HEK293 (cell line): Measurements from ENCODE around the gene KCNJ11.

Experiments
- EGR2 ChIP-seq: fragments of 450-650 bp; formaldehyde crosslinking; IDR thresholded peaks from 2 replicates; pipeline ENCODE4 v1.5.1; 2016; ENCODE audit warnings: low read depth, missing biosample characterization, missing genetic modification characterization
- GFI1B ChIP-seq: fragments of 450-650 bp; formaldehyde crosslinking; IDR thresholded peaks from 2 replicates; pipeline ENCODE4 v1.5.1; 2016; ENCODE audit warnings: missing biosample characterization, missing genetic modification characterization
- GLIS1 ChIP-seq: fragments of 450-650 bp; formaldehyde crosslinking; IDR thresholded peaks from 2 replicates; pipeline ENCODE4 v1.5.1; 2016; ENCODE audit warnings: missing biosample characterization, missing genetic modification characterization
- GLIS2 ChIP-seq: fragments of 450-650 bp; formaldehyde crosslinking; IDR thresholded peaks from 2 replicates; pipeline ENCODE4 v1.5.1; 2016; ENCODE audit warnings: missing biosample characterization, missing genetic modification characterization
- PRDM1 ChIP-seq: fragments of 450-650 bp; formaldehyde crosslinking; IDR thresholded peaks from 2 replicates; pipeline ENCODE4; 2016; ENCODE audit warnings: missing biosample characterization, missing genetic modification characterization
- SP7 ChIP-seq: fragments of 450-650 bp; formaldehyde crosslinking; IDR thresholded peaks from 2 replicates; pipeline ENCODE4 v1.5.1; 2016; ENCODE audit warnings: missing biosample characterization, missing genetic modification characterization
- ZNF121 ChIP-seq: fragments of 450-650 bp; formaldehyde crosslinking; IDR thresholded peaks from 2 replicates; pipeline ENCODE4 v1.5.1; 2016; ENCODE audit warnings: missing biosample characterization, missing genetic modification characterization
- ZNF138 ChIP-seq: fragments of 450-650 bp; formaldehyde crosslinking; IDR thresholded peaks from 2 replicates; pipeline ENCODE4 v1.5.1; 2016; ENCODE audit warnings: missing biosample characterization, missing genetic modification characterization, borderline replicate concordance
- ZNF157 ChIP-seq: fragments of 450-650 bp; formaldehyde crosslinking; IDR thresholded peaks from 2 replicates; pipeline ENCODE4 v1.5.1; 2016; ENCODE audit warnings: missing biosample characterization, missing genetic modification characterization
- ZNF174 ChIP-seq: fragments of 450-650 bp; formaldehyde crosslinking; IDR thresholded peaks from 2 replicates; pipeline ENCODE4 v1.5.0; 2017; ENCODE audit warnings: missing biosample characterization, mild to moderate bottlenecking, missing genetic modification characterization
- ZNF214 ChIP-seq: fragments of 450-650 bp; formaldehyde crosslinking; IDR thresholded peaks from 2 replicates; pipeline ENCODE4 v1.5.1; 2017; ENCODE audit warnings: missing biosample characterization, mild to moderate bottlenecking, missing genetic modification characterization, borderline replicate concordance
- ZNF335 ChIP-seq: fragments of 450-650 bp; formaldehyde crosslinking; conservative IDR thresholded peaks from 2 replicates; pipeline ENCODE4 v1.5.1; 2016; ENCODE audit warnings: missing biosample characterization, missing genetic modification characterization
- ZNF610 ChIP-seq: fragments of 450-650 bp; formaldehyde crosslinking; IDR thresholded peaks from 2 replicates; pipeline ENCODE4 v1.5.1; 2016; ENCODE audit warnings: missing biosample characterization, missing genetic modification characterization, borderline replicate concordance
- ZNF624 ChIP-seq: fragments of 450-650 bp; formaldehyde crosslinking; IDR thresholded peaks from 2 replicates; pipeline ENCODE4 v1.5.1; 2017; ENCODE audit warnings: missing biosample characterization, missing genetic modification characterization
- ZNF629 ChIP-seq: fragments of 450-650 bp; formaldehyde crosslinking; IDR thresholded peaks from 2 replicates; pipeline ENCODE4 v1.5.1; 2017; ENCODE audit warnings: missing biosample characterization, missing genetic modification characterization
- ZNF660 ChIP-seq: fragments of 450-650 bp; IDR thresholded peaks from 2 replicates; pipeline ENCODE4 v1.5.1; 2018; ENCODE audit warnings: missing biosample characterization, mild to moderate bottlenecking, missing genetic modification characterization
- ZNF707 ChIP-seq: fragments of 450-650 bp; formaldehyde crosslinking; IDR thresholded peaks from 2 replicates; pipeline ENCODE4 v1.5.1; 2016; ENCODE audit warnings: missing biosample characterization, missing genetic modification characterization
- ZSCAN30 ChIP-seq: fragments of 450-650 bp; IDR thresholded peaks from 2 replicates; pipeline ENCODE4 v1.5.1; 2018; ENCODE audit warnings: missing biosample characterization, mild to moderate bottlenecking, missing genetic modification characterization, moderate library complexity
- ZXDB ChIP-seq: fragments of 450-650 bp; formaldehyde crosslinking; IDR thresholded peaks from 2 replicates; pipeline ENCODE4 v1.5.1; 2016; ENCODE audit warnings: missing biosample characterization, missing genetic modification characterization
- TF ChIP-seq, protein P1 (sequence below): fragments of 450-650 bp; formaldehyde crosslinking; IDR thresholded peaks from 2 replicates; pipeline ENCODE4 v1.5.1; 2016; ENCODE audit warnings: missing biosample characterization, missing genetic modification characterization
- TF ChIP-seq, protein P2 (sequence below): fragments of 450-650 bp; formaldehyde crosslinking; IDR thresholded peaks from 2 replicates; pipeline ENCODE4 v1.5.1; 2016; ENCODE audit warnings: missing biosample characterization, missing genetic modification characterization
- TF ChIP-seq, protein P3 (sequence below): fragments of 450-650 bp; formaldehyde crosslinking; IDR thresholded peaks from 2 replicates; pipeline ENCODE4 v1.5.1; 2016; ENCODE audit warnings: missing biosample characterization, missing genetic modification characterization
- TF ChIP-seq, protein P4 (sequence below): fragments of 450-650 bp; formaldehyde crosslinking; IDR thresholded peaks from 2 replicates; pipeline ENCODE4 v1.5.1; 2016; ENCODE audit warnings: missing biosample characterization, missing genetic modification characterization
- TF ChIP-seq, protein P5 (sequence below): fragments of 450-650 bp; formaldehyde crosslinking; IDR thresholded peaks from 2 replicates; pipeline ENCODE4 v1.5.1; 2017; ENCODE audit warnings: missing biosample characterization, missing genetic modification characterization
- TF ChIP-seq, protein P6 (sequence below): fragments of 450-650 bp; formaldehyde crosslinking; IDR thresholded peaks from 2 replicates; pipeline ENCODE4 v1.5.1; 2016; ENCODE audit warnings: missing biosample characterization, missing genetic modification characterization
- TF ChIP-seq, protein P7 (sequence below): fragments of 450-650 bp; formaldehyde crosslinking; IDR thresholded peaks from 2 replicates; pipeline ENCODE4 v1.5.1; 2016; ENCODE audit warnings: missing biosample characterization, missing genetic modification characterization
- TF ChIP-seq, protein P8 (sequence below): fragments of 450-650 bp; formaldehyde crosslinking; IDR thresholded peaks from 2 replicates; pipeline ENCODE4 v1.5.1; 2016; ENCODE audit warnings: missing biosample characterization, missing genetic modification characterization

Gene KCNJ11

DNA sequence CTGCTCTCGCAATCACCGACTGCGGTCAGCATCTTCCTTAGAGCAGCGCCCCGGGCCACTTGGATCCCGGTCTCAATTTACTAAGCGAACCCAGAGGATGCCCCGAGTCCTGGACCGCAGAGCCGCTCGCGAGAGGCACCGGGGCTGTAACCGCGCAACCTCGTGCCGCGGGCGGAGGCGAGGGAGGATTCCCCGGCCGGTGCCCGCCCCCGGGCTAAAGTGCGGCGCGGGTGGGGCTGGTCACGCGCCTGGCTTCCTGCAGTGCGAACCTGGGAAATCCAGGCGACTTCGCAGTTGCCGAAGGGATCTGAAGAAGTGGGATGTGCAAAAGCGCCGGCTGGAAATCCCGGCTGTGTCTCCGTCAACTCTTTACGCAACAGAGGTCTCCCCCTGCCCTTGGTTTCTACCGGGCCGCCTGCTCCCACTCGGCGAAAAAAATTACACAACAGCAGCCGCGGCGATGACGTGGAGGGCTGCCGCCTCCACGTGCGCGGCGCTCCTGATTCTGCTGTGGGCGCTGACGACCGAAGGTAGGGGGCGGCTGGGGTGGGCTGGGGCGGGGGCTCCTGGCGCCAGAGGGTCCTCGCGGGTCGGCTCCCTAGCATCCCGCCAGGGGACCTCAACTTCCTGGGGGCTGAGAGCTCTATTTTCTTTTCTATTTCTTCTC is 36.8 kb downstream of the KCNJ11 start, which contains the start of gene NCR3LG1 (continued):
- TF ChIP-seq, protein P1, sequence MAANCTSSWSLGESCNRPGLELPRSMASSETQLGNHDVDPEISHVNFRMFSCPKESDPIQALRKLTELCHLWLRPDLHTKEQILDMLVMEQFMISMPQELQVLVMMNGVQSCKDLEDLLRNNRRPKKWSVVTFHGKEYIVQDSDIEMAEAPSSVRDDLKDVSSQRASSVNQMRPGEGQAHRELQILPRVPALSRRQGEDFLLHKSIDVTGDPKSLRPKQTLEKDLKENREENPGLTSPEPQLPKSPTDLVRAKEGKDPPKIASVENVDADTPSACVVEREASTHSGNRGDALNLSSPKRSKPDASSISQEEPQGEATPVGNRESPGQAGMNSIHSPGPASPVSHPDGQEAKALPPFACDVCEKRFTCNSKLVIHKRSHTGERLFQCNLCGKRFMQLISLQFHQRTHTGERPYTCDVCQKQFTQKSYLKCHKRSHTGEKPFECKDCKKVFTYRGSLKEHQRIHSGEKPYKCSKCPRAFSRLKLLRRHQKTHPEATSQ (tag by site-specific recombination), result no peak
- TF ChIP-seq, protein P2, sequence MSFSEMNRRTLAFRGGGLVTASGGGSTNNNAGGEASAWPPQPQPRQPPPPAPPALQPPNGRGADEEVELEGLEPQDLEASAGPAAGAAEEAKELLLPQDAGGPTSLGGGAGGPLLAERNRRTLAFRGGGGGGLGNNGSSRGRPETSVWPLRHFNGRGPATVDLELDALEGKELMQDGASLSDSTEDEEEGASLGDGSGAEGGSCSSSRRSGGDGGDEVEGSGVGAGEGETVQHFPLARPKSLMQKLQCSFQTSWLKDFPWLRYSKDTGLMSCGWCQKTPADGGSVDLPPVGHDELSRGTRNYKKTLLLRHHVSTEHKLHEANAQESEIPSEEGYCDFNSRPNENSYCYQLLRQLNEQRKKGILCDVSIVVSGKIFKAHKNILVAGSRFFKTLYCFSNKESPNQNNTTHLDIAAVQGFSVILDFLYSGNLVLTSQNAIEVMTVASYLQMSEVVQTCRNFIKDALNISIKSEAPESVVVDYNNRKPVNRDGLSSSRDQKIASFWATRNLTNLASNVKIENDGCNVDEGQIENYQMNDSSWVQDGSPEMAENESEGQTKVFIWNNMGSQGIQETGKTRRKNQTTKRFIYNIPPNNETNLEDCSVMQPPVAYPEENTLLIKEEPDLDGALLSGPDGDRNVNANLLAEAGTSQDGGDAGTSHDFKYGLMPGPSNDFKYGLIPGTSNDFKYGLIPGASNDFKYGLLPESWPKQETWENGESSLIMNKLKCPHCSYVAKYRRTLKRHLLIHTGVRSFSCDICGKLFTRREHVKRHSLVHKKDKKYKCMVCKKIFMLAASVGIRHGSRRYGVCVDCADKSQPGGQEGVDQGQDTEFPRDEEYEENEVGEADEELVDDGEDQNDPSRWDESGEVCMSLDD (tag by site-specific recombination), result no peak
- TF ChIP-seq, protein P3, sequence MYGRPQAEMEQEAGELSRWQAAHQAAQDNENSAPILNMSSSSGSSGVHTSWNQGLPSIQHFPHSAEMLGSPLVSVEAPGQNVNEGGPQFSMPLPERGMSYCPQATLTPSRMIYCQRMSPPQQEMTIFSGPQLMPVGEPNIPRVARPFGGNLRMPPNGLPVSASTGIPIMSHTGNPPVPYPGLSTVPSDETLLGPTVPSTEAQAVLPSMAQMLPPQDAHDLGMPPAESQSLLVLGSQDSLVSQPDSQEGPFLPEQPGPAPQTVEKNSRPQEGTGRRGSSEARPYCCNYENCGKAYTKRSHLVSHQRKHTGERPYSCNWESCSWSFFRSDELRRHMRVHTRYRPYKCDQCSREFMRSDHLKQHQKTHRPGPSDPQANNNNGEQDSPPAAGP, result no peak
- TF ChIP-seq, protein P4, sequence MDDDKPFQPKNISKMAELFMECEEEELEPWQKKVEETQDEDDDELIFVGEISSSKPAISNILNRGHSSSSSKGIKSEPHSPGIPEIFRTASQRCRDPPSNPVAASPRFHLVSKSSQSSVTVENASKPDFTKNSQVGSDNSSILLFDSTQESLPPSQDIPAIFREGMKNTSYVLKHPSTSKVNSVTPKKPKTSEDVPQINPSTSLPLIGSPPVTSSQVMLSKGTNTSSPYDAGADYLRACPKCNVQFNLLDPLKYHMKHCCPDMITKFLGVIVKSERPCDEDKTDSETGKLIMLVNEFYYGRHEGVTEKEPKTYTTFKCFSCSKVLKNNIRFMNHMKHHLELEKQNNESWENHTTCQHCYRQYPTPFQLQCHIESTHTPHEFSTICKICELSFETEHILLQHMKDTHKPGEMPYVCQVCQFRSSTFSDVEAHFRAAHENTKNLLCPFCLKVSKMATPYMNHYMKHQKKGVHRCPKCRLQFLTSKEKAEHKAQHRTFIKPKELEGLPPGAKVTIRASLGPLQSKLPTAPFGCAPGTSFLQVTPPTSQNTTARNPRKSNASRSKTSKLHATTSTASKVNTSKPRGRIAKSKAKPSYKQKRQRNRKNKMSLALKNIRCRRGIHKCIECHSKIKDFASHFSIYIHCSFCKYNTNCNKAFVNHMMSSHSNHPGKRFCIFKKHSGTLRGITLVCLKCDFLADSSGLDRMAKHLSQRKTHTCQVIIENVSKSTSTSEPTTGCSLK (tag by site-specific recombination), result no peak
- TF ChIP-seq ZNF174 (tag by site-specific recombination) (no peak), ZNF121 (tag by site-specific recombination) (no peak), ZNF138 (tag by site-specific recombination) (no peak), ZSCAN30 (tag by site-specific recombination) (0 out of 2 replicates have a peak, but pooled peaks have one; percentile 23), ZNF610 (tag by site-specific recombination) (no peak), ZNF707 (tag by site-specific recombination) (no peak), GLIS1 (tag by site-specific recombination) (no peak), ZNF629 (tag by site-specific recombination) (peak; percentile 84), ZNF660 (tag by site-specific recombination) (no peak), ZNF624 (tag by site-specific recombination) (no peak), PRDM1 (tag by site-specific recombination) (no peak), ZNF335 (peak; percentile 77), ZXDB (tag by site-specific recombination) (no peak), EGR2 (tag by site-specific recombination) (peak; percentile 88), ZNF214 (tag by site-specific recombination) (no peak), GLIS2 (tag by site-specific recombination) (peak; percentile 55; the same call in 1 of the 2 replicates), ZNF157 (tag by site-specific recombination) (no peak), SP7 (tag by site-specific recombination) (peak; percentile 61), GFI1B (tag by site-specific recombination) (no peak)
- TF ChIP-seq, protein P5, sequence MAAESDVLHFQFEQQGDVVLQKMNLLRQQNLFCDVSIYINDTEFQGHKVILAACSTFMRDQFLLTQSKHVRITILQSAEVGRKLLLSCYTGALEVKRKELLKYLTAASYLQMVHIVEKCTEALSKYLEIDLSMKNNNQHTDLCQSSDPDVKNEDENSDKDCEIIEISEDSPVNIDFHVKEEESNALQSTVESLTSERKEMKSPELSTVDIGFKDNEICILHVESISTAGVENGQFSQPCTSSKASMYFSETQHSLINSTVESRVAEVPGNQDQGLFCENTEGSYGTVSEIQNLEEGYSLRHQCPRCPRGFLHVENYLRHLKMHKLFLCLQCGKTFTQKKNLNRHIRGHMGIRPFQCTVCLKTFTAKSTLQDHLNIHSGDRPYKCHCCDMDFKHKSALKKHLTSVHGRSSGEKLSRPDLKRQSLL (tag by site-specific recombination), result no peak
- TF ChIP-seq, protein P6, sequence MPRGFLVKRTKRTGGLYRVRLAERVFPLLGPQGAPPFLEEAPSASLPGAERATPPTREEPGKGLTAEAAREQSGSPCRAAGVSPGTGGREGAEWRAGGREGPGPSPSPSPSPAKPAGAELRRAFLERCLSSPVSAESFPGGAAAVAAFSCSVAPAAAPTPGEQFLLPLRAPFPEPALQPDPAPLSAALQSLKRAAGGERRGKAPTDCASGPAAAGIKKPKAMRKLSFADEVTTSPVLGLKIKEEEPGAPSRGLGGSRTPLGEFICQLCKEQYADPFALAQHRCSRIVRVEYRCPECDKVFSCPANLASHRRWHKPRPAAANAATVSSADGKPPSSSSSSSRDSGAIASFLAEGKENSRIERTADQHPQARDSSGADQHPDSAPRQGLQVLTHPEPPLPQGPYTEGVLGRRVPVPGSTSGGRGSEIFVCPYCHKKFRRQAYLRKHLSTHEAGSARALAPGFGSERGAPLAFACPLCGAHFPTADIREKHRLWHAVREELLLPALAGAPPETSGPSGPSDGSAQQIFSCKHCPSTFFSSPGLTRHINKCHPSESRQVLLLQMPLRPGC (tag by site-specific recombination), result no peak
- TF ChIP-seq, protein P7, sequence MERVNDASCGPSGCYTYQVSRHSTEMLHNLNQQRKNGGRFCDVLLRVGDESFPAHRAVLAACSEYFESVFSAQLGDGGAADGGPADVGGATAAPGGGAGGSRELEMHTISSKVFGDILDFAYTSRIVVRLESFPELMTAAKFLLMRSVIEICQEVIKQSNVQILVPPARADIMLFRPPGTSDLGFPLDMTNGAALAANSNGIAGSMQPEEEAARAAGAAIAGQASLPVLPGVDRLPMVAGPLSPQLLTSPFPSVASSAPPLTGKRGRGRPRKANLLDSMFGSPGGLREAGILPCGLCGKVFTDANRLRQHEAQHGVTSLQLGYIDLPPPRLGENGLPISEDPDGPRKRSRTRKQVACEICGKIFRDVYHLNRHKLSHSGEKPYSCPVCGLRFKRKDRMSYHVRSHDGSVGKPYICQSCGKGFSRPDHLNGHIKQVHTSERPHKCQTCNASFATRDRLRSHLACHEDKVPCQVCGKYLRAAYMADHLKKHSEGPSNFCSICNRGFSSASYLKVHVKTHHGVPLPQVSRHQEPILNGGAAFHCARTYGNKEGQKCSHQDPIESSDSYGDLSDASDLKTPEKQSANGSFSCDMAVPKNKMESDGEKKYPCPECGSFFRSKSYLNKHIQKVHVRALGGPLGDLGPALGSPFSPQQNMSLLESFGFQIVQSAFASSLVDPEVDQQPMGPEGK (tag by site-specific recombination), result peak; percentile 88
- TF ChIP-seq, protein P8, sequence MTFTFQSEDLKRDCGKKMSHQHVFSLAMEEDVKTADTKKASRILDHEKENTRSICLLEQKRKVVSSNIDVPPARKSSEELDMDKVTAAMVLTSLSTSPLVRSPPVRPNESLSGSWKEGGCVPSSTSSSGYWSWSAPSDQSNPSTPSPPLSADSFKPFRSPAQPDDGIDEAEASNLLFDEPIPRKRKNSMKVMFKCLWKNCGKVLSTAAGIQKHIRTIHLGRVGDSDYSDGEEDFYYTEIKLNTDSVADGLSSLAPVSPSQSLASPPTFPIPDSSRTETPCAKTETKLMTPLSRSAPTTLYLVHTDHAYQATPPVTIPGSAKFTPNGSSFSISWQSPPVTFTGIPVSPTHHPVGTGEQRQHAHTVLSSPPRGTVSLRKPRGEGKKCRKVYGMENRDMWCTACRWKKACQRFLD (tag by site-specific recombination), result no peak
